ENCODE results near the gene CERS3.

Gene CERS3

DNA sequence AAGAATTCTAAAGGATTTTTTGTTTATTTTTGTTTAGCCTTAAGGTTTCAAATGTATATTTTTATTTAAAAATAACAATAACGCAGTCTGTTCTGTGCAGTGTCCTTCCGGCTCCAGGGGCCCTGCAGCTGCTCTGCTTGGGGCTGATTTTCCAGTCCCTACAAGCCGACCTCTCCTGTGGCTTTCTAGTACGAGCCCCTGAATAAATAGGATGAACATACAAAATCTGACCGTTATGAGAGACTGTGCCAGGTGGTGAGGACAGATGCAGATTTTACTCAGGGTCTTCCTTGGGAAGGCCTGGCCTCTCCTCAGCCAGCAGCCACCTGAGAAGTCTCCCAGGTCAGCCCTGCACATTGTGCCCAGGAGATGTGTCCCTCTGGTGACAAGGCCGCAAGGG is 127.8 kb downstream of the CERS3 start:
- no peak overlapping the region for H3K4me3 ChIP-seq (replicated peaks; ENCODE audit: insufficient read depth, low read length)
- no peak for DNase-seq (ENCODE audit: low read depth in 1 of 2, low spot score in 1 of 2)
- no peak overlapping the region for H3K27ac ChIP-seq (replicated peaks)
- no peaks in the 10 kb centered on the region for H3K27me3 ChIP-seq (ENCODE audit: insufficient read depth, poor library complexity, severe bottlenecking)
- TF ChIP-seq GABPA (IDR thresholded peaks at IDR 0.05; ENCODE audit: low read depth) = no peak
- TF ChIP-seq POLR2AphosphoS5 (IDR thresholded peaks at IDR 0.05; ENCODE audit: low read depth) = no peak
- TF ChIP-seq, protein P1, sequence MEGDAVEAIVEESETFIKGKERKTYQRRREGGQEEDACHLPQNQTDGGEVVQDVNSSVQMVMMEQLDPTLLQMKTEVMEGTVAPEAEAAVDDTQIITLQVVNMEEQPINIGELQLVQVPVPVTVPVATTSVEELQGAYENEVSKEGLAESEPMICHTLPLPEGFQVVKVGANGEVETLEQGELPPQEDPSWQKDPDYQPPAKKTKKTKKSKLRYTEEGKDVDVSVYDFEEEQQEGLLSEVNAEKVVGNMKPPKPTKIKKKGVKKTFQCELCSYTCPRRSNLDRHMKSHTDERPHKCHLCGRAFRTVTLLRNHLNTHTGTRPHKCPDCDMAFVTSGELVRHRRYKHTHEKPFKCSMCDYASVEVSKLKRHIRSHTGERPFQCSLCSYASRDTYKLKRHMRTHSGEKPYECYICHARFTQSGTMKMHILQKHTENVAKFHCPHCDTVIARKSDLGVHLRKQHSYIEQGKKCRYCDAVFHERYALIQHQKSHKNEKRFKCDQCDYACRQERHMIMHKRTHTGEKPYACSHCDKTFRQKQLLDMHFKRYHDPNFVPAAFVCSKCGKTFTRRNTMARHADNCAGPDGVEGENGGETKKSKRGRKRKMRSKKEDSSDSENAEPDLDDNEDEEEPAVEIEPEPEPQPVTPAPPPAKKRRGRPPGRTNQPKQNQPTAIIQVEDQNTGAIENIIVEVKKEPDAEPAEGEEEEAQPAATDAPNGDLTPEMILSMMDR (IDR thresholded peaks at IDR 0.05; ENCODE audit: insufficient read depth, low read length) = no peak
- no peak for TF ChIP-seq SPI1 (IDR thresholded peaks at IDR 0.05; ENCODE audit: borderline replicate concordance, low read depth)
- TF ChIP-seq REST (IDR thresholded peaks at IDR 0.05; ENCODE audit: insufficient replicate concordance, low read depth) = no peak

- no peak overlapping the region for H3K27ac ChIP-seq (replicated peaks)
- no peak for DNase-seq (ENCODE audit: low read depth in 1 of 2, low spot score in 1 of 2)
- H3K4me3 ChIP-seq (replicated peaks; ENCODE audit: insufficient read depth, low read length) = no peak overlapping the region
- TF ChIP-seq GABPA (IDR thresholded peaks at IDR 0.05; ENCODE audit: low read depth) = no peak
- no peak for TF ChIP-seq POLR2AphosphoS5 (IDR thresholded peaks at IDR 0.05; ENCODE audit: low read depth)
- no peaks in the 10 kb centered on the region for H3K27me3 ChIP-seq (ENCODE audit: insufficient read depth, poor library complexity, severe bottlenecking)
These were observed 133.9 kb downstream of the CERS3 start for GRCh38 chr15:100394736-100395440.

GRCh38 chr15:100393008-100393407 is 135.7 kb downstream of the CERS3 start:
- Histone ChIP-seq H3K4me3 (replicated peaks; ENCODE audit: insufficient read depth, low read length) (no peak overlapping the region), H3K27ac (replicated peaks) (no peak overlapping the region), H3K27me3 (ENCODE audit: insufficient read depth, poor library complexity, severe bottlenecking) (no peaks in the 10 kb centered on the region)
- TF ChIP-seq REST (IDR thresholded peaks at IDR 0.05; ENCODE audit: insufficient replicate concordance, low read depth) (peak; percentile 88), SPI1 (IDR thresholded peaks at IDR 0.05; ENCODE audit: borderline replicate concordance, low read depth) (no peak)
- DNase-seq (ENCODE audit: low read depth in 1 of 2, low spot score in 1 of 2) = no peak

DNA sequence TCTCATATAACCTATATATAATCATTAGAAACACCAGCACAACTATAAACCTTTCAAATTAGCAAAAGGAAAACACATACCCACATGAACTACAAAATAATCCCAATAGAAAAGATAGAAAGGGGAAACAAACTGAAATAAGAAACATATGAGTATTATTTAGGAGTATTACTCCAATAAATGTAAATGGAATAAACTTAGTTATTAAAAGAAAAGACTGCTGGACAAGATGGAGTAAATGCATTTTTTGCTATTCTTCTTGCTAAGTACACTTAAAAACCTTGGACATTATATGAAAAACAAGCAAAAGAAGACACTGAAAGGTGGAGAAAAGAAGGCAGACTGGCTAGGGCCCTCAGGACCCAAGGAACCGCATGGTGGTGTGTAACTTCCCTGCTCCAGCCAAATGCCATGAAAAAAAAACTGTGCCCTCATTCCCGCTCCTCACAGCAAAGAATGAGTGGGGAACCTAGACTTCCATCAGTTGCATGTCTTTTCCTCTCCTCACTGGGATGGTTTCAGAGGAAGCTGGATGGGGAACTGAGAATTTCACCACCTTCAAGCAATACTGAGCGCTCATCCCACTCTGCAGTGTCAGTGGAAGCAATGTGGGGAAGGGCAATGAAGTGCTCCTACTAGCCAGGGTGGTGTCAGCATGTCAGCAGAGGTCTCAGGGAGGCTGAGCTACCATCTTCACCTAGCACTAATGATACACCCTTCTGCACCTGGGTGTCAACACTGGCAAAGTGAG is 143.3 kb downstream of the CERS3 start:
- no peak for DNase-seq (ENCODE audit: low read depth in 1 of 2, low spot score in 1 of 2)
- Histone ChIP-seq H3K27ac (replicated peaks) (no peak overlapping the region), H3K4me3 (replicated peaks; ENCODE audit: insufficient read depth, low read length) (no peak overlapping the region), H3K27me3 (ENCODE audit: insufficient read depth, poor library complexity, severe bottlenecking) (no peaks in the 10 kb centered on the region)
- TF ChIP-seq, protein P1 (IDR thresholded peaks at IDR 0.05; ENCODE audit: insufficient read depth, low read length) = no peak

- no peak for DNase-seq (ENCODE audit: low read depth in 1 of 2, low spot score in 1 of 2)
- H3K27ac ChIP-seq (replicated peaks) = no peak overlapping the region
- no peak overlapping the region for H3K4me3 ChIP-seq (replicated peaks; ENCODE audit: insufficient read depth, low read length)
These were observed 144.7 kb downstream of the CERS3 start for GRCh38 chr15:100384108-100384410.

More at GRCh38 chr15:100384108-100384410, 144.7 kb downstream of the CERS3 start:
- no peak for TF ChIP-seq POLR2AphosphoS5 (IDR thresholded peaks at IDR 0.05; ENCODE audit: low read depth)
- TF ChIP-seq, protein P1 (IDR thresholded peaks at IDR 0.05; ENCODE audit: insufficient read depth, low read length) = no peak
- TF ChIP-seq REST (IDR thresholded peaks at IDR 0.05; ENCODE audit: insufficient replicate concordance, low read depth) = no peak
- no peak for TF ChIP-seq SPI1 (IDR thresholded peaks at IDR 0.05; ENCODE audit: borderline replicate concordance, low read depth)
- no peak for TF ChIP-seq GABPA (IDR thresholded peaks at IDR 0.05; ENCODE audit: low read depth)
- no peaks in the 10 kb centered on the region for H3K27me3 ChIP-seq (ENCODE audit: insufficient read depth, poor library complexity, severe bottlenecking)

All from HL-60 (cell line).